Sciatic nerve (tissue), 2 donors: ENCODE data around the gene SLFN12L. TPM values are rescaled to one million over a fixed set of nuclear protein-coding genes. Genes with fewer than 3 reads are reported as not detected.
"Not testable (repeated sequence)": the region's sequence is repeated elsewhere in the genome, so short reads cannot be mapped to it uniquely, and the experiment has no call there.

Experiments used
- ATAC-seq: fragments of 200-7000 bp; cut with Tn5 transposase; one replicate; pipeline ENCODE4 v1.9.1; 2020; ENCODE audit warnings: mild to moderate bottlenecking, moderate library complexity
- DNase-seq: peaks from one replicate; pipeline ENCODE4 v3.0.0-alpha.2; 2020; ENCODE audit warnings: low spot score
- intact Hi-C: fragments of 100-400 bp; cut with DNase I; formaldehyde crosslinking; loops from one replicate; pipeline ENCODE4 v1.14.2; 2022
- total RNA-seq: library from RNA; stranded (reverse); fragmentation: NEBNext Ultra II Directional; extraction: Animal tissue kit (Norgen Biotek cat#: 25700); gene quantifications from one replicate; pipeline ENCODE4 v1.2.1, GENCODE V29; 2021
- donor health status: DM: no; HTN: no; CAD: no.
- donor health status: DM: no; HTN: no; CAD: no.

Gene SLFN12L
- 6.0 TPM for total RNA-seq

GRCh38 chr17:35537601-35538141, at the start of gene SLFN12L:
Gene SLFN12L, minus strand, starts transcription at chr17:35537678. Its CDS starts 15,314 bp downstream, at chr17:35522364.
- peak; percentile 52 for ATAC-seq
- intact Hi-C loops = loop anchor here (5.0 kb wide), 1 partner anchor 225 kb away; no protein-coding TSS in a partner anchor

DNA sequence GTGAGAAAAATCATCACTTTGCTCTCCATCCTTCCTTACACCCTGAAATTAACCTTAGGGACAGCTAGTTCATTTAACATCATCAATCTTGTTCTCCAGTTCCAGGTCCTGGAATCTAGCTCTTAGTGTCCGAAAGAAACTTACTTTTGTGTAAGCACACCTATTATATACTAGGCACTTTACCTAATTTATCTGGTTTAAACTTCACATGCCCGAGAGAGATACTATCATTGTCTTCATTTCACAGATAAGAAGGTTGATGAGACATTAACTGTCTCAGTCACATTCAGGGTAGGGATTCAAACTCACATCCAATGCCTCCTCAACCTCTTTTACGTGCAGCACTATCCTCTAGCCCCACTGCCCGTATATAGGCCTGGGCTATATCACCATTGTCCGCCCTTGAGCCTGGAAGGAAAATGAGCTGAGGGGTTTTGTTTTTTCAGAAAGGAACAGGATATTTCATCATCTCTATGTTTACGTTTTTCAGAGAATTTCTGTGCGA, 49.1 kb upstream of the SLFN12L start:
- peak; percentile 25 for ATAC-seq
- intact Hi-C loops = no loop called here
- no peak for DNase-seq

More at GRCh38 chr17:35537601-35538141, at the start of gene SLFN12L:
- DNase-seq = no peak

DNA sequence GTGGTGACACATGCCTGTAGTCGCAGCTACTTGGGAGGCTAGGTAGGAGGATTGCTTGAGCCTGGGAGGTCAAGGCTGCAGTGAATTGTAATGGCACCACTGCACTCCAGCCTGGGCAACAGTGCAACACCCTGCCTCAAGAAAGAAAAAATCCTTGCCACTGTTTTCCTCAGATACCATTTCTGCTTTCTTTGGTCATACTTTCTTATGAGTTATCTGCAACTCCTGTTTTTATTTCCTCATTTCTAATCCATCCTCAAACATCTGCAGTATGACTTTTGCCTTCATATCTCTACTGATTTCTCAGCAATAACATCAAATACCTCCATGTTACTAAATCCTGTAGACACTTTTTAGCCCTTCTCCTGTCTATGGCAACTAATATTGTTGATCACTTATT, 46.6 kb upstream of the SLFN12L start:
- intact Hi-C loops = no loop called here
- no peak for ATAC-seq
- DNase-seq = no peak

DNA sequence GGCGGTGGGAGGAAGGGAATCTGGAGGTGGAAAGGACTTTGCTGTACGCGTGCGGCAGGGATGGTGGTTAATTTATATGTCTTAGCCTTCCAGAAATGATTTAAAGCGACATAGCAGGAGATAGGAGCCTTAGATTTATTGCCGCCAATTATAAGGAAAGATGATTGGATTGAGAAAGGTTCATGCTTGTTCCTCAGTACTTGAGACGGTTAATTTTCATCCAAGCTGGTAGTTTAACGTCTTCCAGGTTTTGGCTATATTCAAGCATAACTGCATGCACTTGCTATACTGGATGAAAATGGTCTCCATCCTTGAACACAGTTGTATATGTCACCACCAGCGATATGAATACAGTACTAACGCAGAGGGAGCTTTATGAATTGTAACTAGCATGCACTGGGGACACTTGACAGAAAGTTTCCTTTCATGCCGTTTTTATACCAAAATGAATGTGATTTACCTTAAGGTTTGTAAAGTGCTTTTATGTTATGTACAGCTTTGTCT, 41.5 kb upstream of the SLFN12L start:
- intact Hi-C loops = no loop called here
- ATAC-seq (no peak), DNase-seq (no peak)

GRCh38 chr17:35578197-35578928, 40.9 kb upstream of the SLFN12L start, which contains the start of gene PEX12:
Gene PEX12, minus strand, starts transcription at chr17:35578571. Its CDS starts 550 bp downstream, at chr17:35578021.
- peak; percentile 99 for ATAC-seq
- intact Hi-C loops = no loop called here
- DNase-seq = peak; percentile 92

DNA sequence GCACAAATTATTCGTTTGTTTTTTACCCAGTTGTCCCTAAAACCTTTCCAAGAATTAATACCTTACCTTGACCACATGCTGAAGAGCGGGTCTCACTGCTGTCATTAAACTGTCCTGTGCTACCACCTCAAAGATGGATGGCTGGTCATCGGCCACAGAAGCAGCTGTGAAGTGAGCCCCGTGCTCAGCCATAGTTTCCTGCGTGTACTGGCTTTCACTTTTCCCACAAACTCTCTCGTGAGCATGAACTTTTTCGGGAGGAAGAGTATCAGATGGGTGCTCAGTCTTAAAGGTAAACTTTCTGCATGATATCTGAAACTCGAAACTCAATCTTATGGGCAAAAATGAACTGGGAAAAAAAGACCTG, 40.3 kb upstream of the SLFN12L start:
- ATAC-seq = peak; percentile 37
- intact Hi-C loops = no loop called here

DNA sequence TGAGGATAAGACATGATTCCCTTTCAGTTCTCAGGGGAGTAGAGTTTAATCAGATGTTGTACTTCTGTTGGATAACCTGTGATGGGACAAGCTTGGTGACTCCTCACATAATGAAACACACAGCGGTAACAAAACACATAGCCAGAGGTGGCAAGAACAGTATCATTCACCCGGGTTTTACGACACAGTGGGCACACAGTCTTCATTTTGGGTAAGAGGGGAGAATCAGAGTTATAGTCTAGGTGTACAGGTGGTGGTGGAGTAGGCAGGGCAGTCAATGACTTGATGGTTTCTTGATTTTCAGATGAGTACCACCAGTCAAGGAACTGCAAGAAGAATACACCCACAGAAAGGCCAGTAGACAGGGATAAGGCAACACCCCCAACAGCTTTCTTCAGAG, 38.3 kb upstream of the SLFN12L start:
- intact Hi-C loops = no loop called here
- DNase-seq (no peak), ATAC-seq (no peak)

More for the DNA sequence above, 40.3 kb upstream of the SLFN12L start:
- no peak for DNase-seq

DNA sequence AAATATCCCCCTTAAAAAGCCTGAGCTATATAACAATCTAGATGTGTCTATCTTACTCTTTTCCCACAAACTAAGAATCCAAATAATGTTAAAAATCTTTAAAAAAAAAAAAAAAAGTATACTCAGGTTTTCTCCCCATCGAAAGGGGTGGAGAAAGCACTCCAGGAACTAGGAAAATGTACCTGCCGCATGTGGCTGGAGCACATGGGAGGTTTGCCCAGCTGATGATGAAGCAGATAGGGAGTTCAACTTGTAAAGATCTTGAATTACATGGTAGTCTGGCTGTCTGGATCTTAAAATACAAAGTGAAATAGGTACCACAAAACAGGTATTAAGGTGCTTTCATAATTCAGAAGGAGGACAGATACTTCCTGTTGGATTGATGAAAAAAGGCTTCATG, 31.9 kb upstream of the SLFN12L start:
- DNase-seq = no peak

DNA sequence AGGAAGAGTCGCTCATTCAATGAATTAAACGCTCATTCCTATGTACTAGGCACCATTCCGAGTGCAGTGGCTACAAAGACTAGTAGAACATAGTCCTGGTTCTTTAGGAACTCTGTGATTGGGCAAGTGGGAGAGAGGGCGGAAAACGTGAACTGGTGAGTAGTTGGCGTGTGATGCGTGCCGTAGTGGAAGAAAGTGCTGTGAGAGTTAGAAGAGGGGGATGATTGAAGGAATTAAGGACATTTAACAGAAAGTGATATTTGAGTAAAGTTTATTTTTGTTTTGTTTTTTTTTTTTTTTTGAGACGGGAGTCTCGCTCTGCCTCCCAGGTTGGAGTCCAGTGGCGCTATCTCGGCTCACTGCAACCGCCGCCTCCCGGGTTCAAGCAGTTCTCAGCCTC, 31.1 kb upstream of the SLFN12L start:
- ATAC-seq = no peak
- intact Hi-C loops = no loop called here
- DNase-seq = no peak

More for the DNA sequence above, 31.9 kb upstream of the SLFN12L start:
- intact Hi-C loops = no loop called here
- no peak for ATAC-seq

GRCh38 chr17:35566968-35567367, 29.5 kb upstream of the SLFN12L start:
- intact Hi-C loops = no loop called here
- ATAC-seq (no peak), DNase-seq (no peak)

DNA sequence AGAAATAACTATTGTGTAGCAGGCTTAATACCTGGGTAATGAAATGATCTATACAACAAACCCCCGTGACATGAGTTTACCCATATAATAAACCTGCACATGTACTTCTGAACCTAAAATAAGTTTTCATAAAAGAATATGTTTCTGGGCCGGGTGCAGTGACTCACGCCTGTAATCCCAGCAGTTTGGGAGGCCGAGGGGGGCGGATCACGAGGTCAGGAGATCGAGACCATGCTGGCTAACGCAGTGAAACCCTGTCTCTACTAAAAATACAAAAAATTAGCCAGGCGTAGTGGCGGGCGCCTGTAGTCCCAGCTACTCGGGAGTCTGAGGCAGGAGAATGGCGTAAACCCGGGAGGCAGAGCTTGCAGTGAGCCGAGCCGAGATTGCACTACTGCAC, 25.7 kb upstream of the SLFN12L start:
- ATAC-seq, DNase-seq, intact Hi-C loops: not testable (repeated sequence)

DNA sequence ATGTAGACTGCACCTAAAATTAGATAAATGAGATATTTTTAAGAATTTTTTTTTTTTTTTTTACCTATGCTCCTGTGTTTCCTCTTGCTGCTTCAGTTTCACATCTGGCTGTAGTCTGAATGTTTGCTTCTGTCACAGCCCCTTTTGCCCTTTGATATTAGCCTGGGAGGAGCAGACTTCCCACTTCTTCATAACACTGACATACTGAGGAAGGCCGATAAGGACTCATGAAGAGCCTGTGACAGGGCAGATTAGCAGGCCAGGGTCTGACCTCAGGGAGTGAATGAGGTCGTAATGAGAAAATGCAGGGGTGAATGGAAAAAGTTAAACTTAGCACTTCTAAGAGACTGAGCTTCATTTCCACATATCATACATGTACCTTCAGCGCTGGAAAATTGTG, 23.2 kb upstream of the SLFN12L start, which contains the start of gene SLFN14:
Gene SLFN14, minus strand, starts transcription at position 117 of the 400 bp plus-strand sequence. CDS start 2,757 bp downstream, outside the sequence.
- no peak for DNase-seq
- intact Hi-C loops = no loop called here
- no peak for ATAC-seq

GRCh38 chr17:35559495-35560210, 22.2 kb upstream of the SLFN12L start:
- intact Hi-C loops = no loop called here
- no peak for ATAC-seq
- no peak for DNase-seq

DNA sequence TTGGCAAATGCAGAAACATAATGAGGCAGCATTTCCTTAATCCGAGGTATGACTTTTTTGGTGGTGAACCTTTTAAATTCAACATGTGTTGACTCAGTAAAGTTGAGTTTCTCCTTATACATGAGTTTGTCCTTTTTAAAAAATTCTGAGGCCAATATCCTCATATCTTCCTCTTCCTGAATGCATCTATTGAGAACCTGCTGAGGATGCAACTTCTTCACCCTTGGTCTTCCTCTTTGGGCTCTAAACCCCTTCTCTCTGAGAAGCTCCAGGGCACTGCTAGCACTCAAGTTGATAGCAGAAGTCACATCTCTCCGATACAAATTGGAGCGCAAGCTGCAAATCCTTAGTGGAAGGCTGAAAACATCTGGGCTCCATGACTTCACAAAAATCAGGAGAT, 19.9 kb upstream of the SLFN12L start:
- ATAC-seq (no peak), DNase-seq (no peak)
- intact Hi-C loops = no loop called here

DNA sequence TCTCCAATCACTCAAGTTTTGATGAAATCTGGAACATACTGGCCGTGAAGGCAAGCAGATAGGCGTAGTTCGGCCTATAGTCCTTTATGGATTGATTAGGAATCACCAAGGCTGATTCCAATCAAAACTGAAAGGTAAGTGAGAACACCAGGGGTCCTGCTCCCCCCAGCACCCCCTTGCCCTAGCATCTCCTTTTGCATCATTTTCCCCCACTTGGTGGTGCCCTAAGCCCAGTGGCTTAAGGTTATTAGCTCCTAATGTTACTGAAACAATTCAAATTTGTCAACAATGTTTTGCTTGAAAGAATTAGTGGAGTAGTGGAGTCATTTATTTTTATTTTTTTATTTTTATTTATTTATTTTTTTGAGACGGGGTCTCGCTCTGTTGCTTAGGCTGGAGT, 18.2 kb upstream of the SLFN12L start:
- ATAC-seq (no peak), DNase-seq (no peak)
- intact Hi-C loops = no loop called here

- no peak for ATAC-seq
- DNase-seq = no peak
- intact Hi-C loops = no loop called here
Measured at GRCh38 chr17:35554668-35555067, 17.2 kb upstream of the SLFN12L start.

- no peak for ATAC-seq
- no peak for DNase-seq
- intact Hi-C loops = no loop called here
Measured at GRCh38 chr17:35553310-35553709, 15.8 kb upstream of the SLFN12L start.

DNA sequence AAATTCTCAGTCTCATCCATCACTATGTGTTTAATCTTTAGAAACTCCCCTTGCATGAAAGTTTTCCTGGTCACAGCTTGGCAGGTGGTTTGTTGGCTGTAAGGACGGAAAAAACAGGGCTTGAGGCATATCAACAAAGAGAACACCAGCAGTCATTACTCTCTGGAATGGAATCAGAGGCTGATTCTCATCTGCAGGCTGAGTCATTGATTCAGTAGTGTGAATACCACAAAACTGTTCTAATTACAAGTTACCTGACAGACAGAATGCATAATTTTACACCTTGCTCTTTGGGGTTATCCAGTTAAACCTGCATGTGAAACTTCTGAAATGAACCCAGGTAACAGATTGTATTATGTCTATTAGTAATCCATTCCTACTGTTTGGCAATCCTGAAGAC, 11.5 kb upstream of the SLFN12L start:
- intact Hi-C loops = loop anchor here (10.0 kb wide), 1 partner anchor 364 kb away; no protein-coding TSS in a partner anchor
- no peak for ATAC-seq
- no peak for DNase-seq

- intact Hi-C loops = loop anchor here (10.0 kb wide), 1 partner anchor 364 kb away; no protein-coding TSS in a partner anchor
Measured at GRCh38 chr17:35548208-35548810, 10.8 kb upstream of the SLFN12L start.

More at GRCh38 chr17:35548208-35548810, 10.8 kb upstream of the SLFN12L start:
- ATAC-seq (no peak), DNase-seq (no peak)
